Nephron progenitor cell (in vitro differentiated cells): ENCODE data around the gene ABCA9.

Experiments used
- DNase-seq: peaks from one replicate; pipeline ENCODE4 v3.0.0; 2021
- H3K27ac Mint-ChIP-seq: 2 replicates; pipeline ENCODE4 v1.8.0; 2021; ENCODE audit warnings: mild to moderate bottlenecking, moderate library complexity, mixed read lengths
- H3K27me3 Mint-ChIP-seq: 2 replicates; pipeline ENCODE4 v1.8.0; 2021; ENCODE audit warnings: mild to moderate bottlenecking, low read depth, mixed read lengths; ENCODE audit not compliant: poor library complexity
- H3K36me3 Mint-ChIP-seq: 2 replicates; pipeline ENCODE4 v1.8.0; 2021; ENCODE audit warnings: low read depth, mixed read lengths
- H3K4me1 Mint-ChIP-seq: 2 replicates; pipeline ENCODE4 v1.8.0; 2021; ENCODE audit warnings: mixed read lengths
- H3K4me3 Mint-ChIP-seq: 2 replicates; pipeline ENCODE4 v1.8.0; 2021; ENCODE audit warnings: mild to moderate bottlenecking, moderate library complexity, mixed read lengths
- H3K9me3 Mint-ChIP-seq: 2 replicates; pipeline ENCODE4 v1.8.0; 2021; ENCODE audit warnings: mild to moderate bottlenecking, moderate library complexity, mixed read lengths
- TF ChIP-seq, protein P1 (sequence below): fragments of 200-600 bp; sonication (generic); IDR thresholded peaks from 2 replicates; pipeline ENCODE4 v1.5.0; 2021; ENCODE audit warnings: antibody characterized with exemption

ABCA9 gene

DNA sequence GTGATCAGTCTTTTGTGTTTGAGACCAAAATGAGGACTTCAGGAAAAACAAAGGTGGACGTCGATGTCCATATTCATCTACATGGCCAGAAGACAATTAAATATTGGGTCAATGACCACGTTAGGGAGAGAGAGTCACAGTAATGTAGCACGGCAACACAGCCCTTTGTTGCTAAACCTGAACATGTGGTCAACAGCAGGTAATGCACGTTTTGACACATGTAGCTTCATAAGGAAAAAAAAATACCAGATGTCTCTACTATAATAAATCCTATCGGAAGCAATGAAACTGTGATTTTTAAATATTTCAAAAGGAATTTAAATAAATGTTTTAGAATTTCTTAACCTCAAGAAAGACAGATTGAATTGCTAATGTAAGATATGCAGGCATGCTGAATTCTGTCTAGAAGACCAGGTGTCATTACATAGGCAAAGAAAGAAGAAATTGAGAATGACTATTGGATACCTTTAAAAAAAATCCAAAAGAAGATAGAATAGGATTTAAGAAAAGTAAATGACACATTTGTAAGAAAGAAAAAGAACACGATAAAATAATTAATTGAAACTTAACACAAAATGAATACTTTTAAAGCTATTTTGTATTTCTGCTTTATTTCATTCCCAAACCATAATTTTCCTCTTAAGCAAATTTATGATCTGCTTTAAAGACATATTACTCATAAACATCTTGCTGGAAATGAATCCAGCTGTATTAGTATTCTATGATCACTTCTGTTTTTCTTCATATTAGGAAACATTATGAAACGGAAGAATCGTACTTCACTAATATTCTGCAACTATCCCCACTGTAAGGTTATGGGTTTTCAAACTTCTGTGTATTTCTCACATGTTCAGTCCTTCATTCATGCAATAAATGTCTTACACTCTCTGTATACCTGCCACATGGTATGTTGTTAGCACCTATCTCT is 135.7 kb downstream of the ABCA9 start:
- peaks cover 3% of the 10 kb centered on the region for H3K27me3 Mint-ChIP-seq
- TF ChIP-seq, protein P1, sequence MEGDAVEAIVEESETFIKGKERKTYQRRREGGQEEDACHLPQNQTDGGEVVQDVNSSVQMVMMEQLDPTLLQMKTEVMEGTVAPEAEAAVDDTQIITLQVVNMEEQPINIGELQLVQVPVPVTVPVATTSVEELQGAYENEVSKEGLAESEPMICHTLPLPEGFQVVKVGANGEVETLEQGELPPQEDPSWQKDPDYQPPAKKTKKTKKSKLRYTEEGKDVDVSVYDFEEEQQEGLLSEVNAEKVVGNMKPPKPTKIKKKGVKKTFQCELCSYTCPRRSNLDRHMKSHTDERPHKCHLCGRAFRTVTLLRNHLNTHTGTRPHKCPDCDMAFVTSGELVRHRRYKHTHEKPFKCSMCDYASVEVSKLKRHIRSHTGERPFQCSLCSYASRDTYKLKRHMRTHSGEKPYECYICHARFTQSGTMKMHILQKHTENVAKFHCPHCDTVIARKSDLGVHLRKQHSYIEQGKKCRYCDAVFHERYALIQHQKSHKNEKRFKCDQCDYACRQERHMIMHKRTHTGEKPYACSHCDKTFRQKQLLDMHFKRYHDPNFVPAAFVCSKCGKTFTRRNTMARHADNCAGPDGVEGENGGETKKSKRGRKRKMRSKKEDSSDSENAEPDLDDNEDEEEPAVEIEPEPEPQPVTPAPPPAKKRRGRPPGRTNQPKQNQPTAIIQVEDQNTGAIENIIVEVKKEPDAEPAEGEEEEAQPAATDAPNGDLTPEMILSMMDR, result no peak

More for the DNA sequence above, 135.7 kb downstream of the ABCA9 start:
- H3K4me1 Mint-ChIP-seq, result no peaks in the 10 kb centered on the region
- H3K36me3 Mint-ChIP-seq, result no peaks in the 10 kb centered on the region
- no peak overlapping the region for H3K4me3 Mint-ChIP-seq
- no peak overlapping the region for H3K27ac Mint-ChIP-seq
- no peaks in the 10 kb centered on the region for H3K9me3 Mint-ChIP-seq
- no peak for DNase-seq
